Stimulated activated CD4-positive, alpha-beta T cell treated with anti-CD3 and anti-CD28 coated beads, Interleukin-4, amount 100 ng/mL, for 48 hours (primary cell): ENCODE measurements around the gene FADS1.
A peak's percentile ranks its signal among the peaks of the same experiment; 100 is the strongest.

Experiments
- DNase-seq, 2 donors: peaks; one replicate each; pipeline ENCODE4 v3.0.0-alpha.2; 2020; ENCODE audit warnings: low read depth in 2 of 2

Gene FADS1

GRCh38 chr11:61827571-61828378 lies 11.0 kb upstream of the FADS1 start, which contains the start of gene FADS2:
Gene FADS2, plus strand, starts transcription at chr11:61828300. Its CDS starts 91 bp downstream, at chr11:61828391.
- DNase-seq, result peak; percentile 62 to 64

GRCh38 chr11:61826930-61827570 lies 10.2 kb upstream of the FADS1 start:
- DNase-seq, result no peak

GRCh38 chr11:61820174-61820573 lies 3.4 kb upstream of the FADS1 start:
- no peak for DNase-seq

DNA sequence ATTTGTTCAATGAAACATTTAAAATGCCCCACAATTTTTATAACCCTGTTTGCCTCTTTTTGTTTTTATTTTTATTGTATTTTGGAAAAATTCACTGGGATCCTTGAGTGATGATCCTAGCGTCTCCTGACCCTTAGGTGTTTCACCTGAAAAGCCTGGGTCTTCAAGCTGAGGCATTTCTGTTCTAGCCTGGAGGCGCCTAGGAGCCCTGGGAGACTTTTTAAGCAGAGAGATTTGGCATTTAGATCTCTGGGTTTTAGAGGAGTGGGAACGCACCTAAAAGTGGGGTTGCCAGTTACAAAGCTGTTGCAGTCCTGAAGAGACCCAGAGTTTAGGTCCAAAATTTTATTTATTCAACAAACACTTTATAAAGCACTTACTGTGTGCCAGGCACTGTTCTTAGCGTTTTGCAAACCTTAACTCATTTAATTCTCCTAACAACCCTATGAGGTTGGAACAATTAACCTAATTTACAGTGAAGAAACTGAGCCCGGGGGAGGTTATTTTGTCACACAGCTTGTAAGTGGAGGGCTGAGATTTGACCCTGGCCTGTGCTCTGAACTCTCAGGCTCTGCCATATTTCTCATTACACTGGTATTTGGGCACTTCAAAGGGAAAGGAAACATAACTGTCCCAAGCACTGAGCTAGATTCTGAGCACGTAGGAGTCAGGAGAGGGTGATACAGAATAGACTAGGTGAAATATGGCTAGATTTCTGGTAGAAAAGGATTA lies 834 bp upstream of the FADS1 start:
- DNase-seq, result no peak

GRCh38 chr11:61815790-61816735 lies 740 bp downstream of the FADS1 start:
- no peak for DNase-seq

DNA sequence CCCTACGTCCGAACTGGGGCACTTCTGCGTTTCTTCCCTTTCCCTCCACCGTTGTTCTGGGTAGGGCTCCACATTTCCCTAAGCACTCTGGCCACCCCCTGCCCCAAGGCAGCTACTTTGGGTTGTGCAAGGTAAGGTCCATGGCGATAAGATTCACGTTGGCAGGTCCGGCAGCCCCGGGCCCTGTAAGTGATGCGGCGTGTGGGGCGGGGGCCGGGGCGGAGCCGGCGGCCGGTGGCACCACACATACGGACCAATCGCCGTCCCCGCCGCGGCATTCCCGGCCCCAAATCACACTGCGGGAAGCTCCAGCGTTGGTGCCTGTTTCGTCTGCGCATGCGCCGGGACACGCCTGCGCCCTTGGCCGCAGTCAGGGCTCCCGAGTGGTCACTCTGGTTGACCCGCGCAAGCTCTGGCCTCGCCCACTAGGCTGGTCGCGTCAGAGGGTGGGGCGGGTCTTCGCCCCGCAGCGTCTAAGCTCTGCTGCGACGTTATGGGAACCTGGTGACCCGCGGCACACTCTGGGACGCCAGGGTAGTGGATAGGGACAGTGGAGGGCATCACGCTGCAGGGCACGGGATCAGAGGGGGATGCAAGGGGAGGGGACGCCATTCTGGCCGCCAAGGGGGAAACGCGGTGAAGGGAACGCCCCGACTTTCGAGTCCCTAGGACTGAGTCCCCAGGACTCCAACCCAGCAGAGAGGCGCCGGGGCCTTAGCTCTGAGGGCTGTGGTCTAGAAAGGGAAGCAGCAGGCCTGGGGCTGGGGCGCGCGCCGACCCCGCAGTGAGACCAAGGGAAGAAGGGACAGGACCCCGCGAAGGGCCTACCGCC lies 1.6 kb downstream of the FADS1 start:
- DNase-seq, result peak in 1 of 2 donors; percentile 50

DNA sequence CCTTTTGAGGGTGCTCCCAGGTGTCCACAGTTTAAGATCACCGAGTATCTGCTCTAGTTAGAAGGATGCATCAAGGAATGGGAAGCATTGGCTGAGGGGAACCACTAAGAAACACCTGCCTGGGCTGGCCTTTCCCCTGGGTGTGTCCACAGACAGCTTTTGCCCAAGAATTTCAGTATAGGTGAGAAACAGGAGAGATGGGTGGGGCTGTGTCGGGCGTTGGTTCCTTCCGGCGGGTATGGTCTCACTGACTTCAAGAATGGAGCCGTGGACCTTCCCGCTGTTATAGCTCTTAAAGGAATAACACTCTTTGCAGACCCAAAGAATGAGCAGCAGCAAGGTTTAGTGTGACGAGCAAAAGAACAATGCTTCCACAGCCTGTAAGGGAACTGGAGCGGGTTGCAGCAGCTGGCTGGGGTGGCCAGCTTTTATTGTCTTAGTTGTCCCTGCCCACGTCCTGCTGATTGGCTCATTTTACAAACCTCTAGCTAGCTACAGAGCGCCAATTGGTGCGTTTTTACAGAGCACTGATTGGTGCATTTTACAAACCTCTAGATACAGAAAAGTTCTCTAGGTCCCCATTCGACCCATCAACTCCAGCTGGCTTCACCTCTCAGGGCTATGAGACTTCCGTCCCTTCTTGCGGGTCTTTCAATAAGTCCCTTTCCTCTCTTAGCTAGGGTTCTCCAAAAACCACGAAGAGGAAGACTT lies 2.4 kb downstream of the FADS1 start:
- no peak for DNase-seq

DNA sequence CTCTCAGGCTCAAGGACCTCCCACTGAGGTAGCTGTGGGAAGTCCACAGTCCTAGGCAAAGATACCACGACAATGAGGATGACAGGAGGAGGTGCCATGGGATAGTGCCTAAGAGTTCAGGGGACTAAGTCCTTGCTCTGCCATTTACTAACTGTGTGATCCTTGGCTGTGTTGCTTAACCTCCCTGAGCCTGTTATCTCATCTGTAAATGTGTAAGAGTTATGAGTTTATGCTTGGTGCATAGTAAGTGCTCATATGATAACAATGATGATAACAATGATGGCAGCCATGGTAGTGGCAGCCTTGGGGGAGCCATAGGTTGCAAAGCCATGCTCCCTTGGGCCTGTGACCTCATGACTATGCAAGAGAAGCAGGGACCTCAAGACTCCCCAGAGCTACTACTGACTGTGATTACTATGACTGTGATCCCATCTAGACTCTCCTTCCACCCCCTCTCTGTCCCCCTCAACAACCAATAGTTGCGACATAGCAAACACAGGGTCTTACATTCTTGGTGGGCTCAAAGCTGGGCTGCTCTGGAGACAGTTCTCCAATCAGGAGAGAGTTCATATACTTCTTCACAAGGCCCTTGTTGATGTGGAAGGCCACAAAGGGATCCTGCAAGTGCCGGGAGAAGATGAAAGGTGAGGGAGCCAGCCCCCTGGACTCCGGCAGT lies 3.9 kb downstream of the FADS1 start:
- DNase-seq, result no peak

DNA sequence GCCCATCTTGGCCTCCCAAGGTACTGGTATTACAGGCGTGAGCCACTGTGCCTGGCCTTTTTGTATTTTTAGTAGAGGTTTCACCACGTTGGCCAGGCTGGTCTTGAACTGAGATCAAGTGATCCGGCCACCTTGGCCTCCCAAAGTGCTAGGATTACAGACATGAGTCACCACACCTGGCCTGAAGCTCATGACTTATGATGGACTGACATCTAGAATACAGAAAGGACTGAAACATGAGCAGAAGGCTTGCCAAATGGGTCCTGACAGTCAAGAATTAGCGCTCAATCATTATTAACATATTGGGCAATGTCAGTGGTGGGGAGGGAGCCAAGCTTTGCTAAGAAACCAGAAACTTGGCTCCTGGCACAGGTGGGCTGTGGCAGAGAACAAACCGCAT lies 5.0 kb downstream of the FADS1 start:
- DNase-seq, result no peak

GRCh38 chr11:61810671-61811175 lies 6.1 kb downstream of the FADS1 start:
- no peak for DNase-seq

- DNase-seq, result no peak
Measured at GRCh38 chr11:61806785-61807184, 10.0 kb downstream of the FADS1 start.

- DNase-seq, result no peak
Measured at GRCh38 chr11:61805146-61805545, 11.7 kb downstream of the FADS1 start.

GRCh38 chr11:61803889-61804647 lies 12.7 kb downstream of the FADS1 start:
- DNase-seq, result no peak

DNA sequence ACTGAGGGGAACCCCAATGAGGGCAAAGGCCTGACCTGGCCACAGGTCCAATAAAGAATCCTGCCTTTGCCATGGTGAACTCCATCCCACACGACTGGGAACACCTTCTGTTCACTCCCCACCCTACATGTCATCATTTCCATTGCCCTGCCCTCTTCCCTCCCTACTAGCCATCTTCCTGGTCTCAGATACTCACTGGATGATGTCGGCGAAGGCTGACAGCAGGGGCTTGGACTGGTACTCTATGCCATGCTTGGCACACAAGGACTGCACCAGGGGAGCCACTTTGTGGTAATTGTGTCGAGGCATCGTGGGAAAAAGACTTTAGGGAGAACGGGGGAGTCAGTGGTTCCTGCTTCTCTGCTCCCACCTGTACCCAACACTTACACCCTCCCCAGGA lies 14.2 kb downstream of the FADS1 start:
- no peak for DNase-seq

DNA sequence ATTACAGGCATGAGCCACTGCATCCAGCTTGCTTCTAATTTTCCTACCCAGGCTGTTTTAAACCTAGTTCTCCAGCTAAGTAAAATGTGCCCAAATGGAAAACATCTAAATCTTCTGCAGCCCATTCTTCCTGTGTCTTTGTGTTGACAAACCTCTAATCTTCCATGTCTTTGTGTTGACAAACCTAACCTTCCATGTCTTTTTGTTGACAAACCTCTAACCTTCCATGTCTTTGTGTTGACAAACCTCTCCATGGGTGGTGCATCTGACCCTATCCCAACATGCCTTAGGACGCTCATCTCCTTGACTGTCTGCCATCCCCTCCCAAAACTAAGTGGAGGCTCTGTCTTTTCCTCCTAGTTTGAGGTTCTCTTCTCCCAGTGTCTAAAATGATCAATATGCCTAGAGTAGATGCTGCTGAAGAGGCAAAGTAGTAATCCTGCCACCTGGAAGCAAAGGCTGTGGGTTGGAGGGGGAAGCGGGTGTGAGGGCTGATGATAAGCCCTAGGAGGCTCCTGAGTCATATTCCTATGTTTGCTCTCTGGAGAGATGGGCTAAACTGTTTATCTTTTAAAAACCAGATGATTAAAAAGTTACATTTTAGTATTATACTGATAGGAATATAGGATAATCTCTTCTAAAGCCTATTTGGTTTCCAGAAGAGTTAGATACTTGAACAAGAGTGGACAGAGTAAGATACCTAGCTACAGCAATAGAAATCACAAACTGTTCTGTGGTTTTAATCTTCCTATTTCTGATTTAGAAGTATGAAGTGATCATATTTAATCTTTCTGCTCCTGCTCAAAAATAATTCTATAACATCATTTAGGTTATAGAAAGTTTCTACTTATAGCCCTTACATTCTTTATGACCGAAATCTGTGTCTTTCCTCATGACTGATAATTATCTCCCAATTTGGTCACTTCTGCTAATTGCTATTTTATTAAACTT lies 16.2 kb downstream of the FADS1 start:
- no peak for DNase-seq

DNA sequence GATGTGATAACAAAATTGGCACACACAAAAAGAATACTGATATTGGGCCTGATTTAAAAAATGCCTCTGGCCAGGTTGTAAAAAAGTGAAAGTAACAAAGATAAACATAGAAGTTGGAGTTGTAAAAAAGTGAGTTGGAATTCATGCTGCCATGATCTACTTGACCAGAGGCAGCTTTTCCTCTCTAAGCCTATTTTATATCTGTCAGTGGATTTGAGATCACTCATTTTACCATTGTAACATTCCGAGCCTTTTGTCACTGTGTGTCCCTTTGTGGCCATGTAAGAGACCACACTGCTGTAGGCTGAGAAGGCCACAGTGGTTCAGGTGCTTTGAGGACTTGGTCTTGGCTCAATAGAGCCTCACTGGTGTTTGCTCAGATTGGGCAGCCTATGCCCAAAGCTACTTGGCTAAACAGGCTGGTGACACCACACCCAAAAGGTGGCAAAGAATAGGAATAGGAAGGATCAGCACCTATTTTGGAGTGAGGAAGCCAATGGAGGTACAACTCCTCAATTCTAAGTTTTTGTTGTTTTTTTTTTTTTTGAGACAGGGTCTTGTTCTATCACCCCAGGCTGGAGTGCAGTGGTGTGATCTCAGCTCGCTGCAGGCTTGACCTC lies 17.0 kb downstream of the FADS1 start:
- no peak for DNase-seq
